ENCODE results near the gene INSR.

DNA sequence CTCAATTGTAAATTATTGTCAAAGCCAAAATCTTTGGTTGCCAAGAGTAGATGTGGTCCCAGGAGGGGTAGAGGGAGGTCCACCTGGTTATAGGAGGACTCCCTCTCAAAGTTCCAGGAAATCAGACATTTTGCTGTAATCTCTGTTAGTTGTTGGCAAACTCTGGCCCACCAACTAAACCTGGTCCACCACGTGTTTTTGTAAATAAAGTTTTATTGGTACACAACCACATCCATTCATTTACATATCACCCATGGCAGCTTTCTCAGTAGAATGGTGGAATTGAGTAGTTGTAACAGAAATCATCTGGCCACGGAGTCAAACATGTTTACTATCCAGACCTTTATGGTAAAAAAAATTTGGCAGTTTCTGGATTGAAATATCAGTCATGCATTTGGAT lies 154.1 kb downstream of the INSR start:
- TF ChIP-seq, protein P1, sequence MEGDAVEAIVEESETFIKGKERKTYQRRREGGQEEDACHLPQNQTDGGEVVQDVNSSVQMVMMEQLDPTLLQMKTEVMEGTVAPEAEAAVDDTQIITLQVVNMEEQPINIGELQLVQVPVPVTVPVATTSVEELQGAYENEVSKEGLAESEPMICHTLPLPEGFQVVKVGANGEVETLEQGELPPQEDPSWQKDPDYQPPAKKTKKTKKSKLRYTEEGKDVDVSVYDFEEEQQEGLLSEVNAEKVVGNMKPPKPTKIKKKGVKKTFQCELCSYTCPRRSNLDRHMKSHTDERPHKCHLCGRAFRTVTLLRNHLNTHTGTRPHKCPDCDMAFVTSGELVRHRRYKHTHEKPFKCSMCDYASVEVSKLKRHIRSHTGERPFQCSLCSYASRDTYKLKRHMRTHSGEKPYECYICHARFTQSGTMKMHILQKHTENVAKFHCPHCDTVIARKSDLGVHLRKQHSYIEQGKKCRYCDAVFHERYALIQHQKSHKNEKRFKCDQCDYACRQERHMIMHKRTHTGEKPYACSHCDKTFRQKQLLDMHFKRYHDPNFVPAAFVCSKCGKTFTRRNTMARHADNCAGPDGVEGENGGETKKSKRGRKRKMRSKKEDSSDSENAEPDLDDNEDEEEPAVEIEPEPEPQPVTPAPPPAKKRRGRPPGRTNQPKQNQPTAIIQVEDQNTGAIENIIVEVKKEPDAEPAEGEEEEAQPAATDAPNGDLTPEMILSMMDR (IDR thresholded peaks at IDR 0.05; ENCODE audit: insufficient read depth, low read depth, low read length) = no peak
- TF ChIP-seq EZH2 (IDR thresholded peaks at IDR 0.05; ENCODE audit: insufficient read depth, low read length) = no peak

All from astrocyte (in vitro differentiated cells and primary cell).